H9 (cell line): ENCODE measurements around the gene KBTBD13. TPM values are rescaled to one million over a fixed set of nuclear protein-coding genes. Genes with fewer than 3 reads are reported as not detected.

ENCODE experiments used
- DNase-seq: peaks from one replicate; pipeline ENCODE4 v3.0.0-alpha.2; 2017
- H2AFZ ChIP-seq: one replicate; pipeline ENCODE4 v1.6.1; 2013; ENCODE audit warnings: mild to moderate bottlenecking, low read length, control low read depth, moderate library complexity
- H2AK5ac ChIP-seq: 2 replicates; pipeline ENCODE4 v1.6.1; 2013; ENCODE audit warnings: low read length, control low read depth, mixed read lengths; ENCODE audit not compliant: insufficient read length
- H2BK120ac ChIP-seq: one replicate; pipeline ENCODE4 v1.6.1; 2013; ENCODE audit warnings: low read depth, mild to moderate bottlenecking, low read length, control low read depth, inconsistent platforms; ENCODE audit not compliant: poor library complexity, severe bottlenecking
- H2BK12ac ChIP-seq: 2 replicates; pipeline ENCODE4 v1.6.1; 2013; ENCODE audit warnings: low read length, control low read depth, mixed read lengths, low read depth; ENCODE audit not compliant: insufficient read length
- H2BK15ac ChIP-seq: 2 replicates; pipeline ENCODE4 v1.6.1; 2013; ENCODE audit warnings: low read depth, low read length, control low read depth
- H2BK20ac ChIP-seq: one replicate; pipeline ENCODE4 v1.6.1; 2013; ENCODE audit warnings: low read depth, mild to moderate bottlenecking, low read length, control low read depth, inconsistent platforms; ENCODE audit not compliant: poor library complexity, severe bottlenecking
- H2BK5ac ChIP-seq: 2 replicates; pipeline ENCODE4 v1.6.1; 2013; ENCODE audit warnings: low read length, control low read depth, mixed read lengths; ENCODE audit not compliant: insufficient read length
- H3K14ac ChIP-seq: 2 replicates; pipeline ENCODE4 v1.6.1; 2013; ENCODE audit warnings: low read length, control low read depth; ENCODE audit not compliant: insufficient read depth
- H3K18ac ChIP-seq: 2 replicates; pipeline ENCODE4 v1.6.1; 2013; ENCODE audit warnings: low read depth, mild to moderate bottlenecking, mixed read lengths, low read length, control low read depth; ENCODE audit not compliant: insufficient read length
- H3K23ac ChIP-seq: 2 replicates; pipeline ENCODE4 v1.6.1; 2013; ENCODE audit warnings: low read length, control low read depth, mixed read lengths, low read depth; ENCODE audit not compliant: insufficient read length
- H3K23me2 ChIP-seq: 2 replicates; pipeline ENCODE4 v1.6.1; 2013; ENCODE audit warnings: low read depth, mild to moderate bottlenecking, mixed read lengths, low read length, control low read depth; ENCODE audit not compliant: insufficient read length, poor library complexity, severe bottlenecking
- H3K27ac ChIP-seq: 2 replicates; pipeline ENCODE4 v1.5.1; 2013; ENCODE audit warnings: low read length, control low read depth, mixed read lengths, low read depth; ENCODE audit not compliant: insufficient read length
- H3K27me3 ChIP-seq: 2 replicates; pipeline ENCODE4 v1.6.1; 2013; ENCODE audit warnings: low read length, control low read depth, inconsistent platforms; ENCODE audit not compliant: insufficient read depth
- H3K4ac ChIP-seq: 2 replicates; pipeline ENCODE4 v1.6.1; 2013; ENCODE audit warnings: low read depth, mild to moderate bottlenecking, control low read depth, inconsistent platforms, low read length, moderate library complexity
- H3K4me1 ChIP-seq: 2 replicates; pipeline ENCODE4 v1.6.1; 2013; ENCODE audit warnings: low read length, control low read depth, inconsistent platforms; ENCODE audit not compliant: insufficient read depth
- H3K4me2 ChIP-seq: 2 replicates; pipeline ENCODE4 v1.6.1; 2013; ENCODE audit warnings: low read length, control low read depth, mixed read lengths; ENCODE audit not compliant: insufficient read length, insufficient read depth
- H3K56ac ChIP-seq: 2 replicates; pipeline ENCODE4 v1.6.1; 2013; ENCODE audit warnings: low read depth, mild to moderate bottlenecking, mixed read lengths, low read length, control low read depth; ENCODE audit not compliant: insufficient read length
- H3K79me1 ChIP-seq: 2 replicates; pipeline ENCODE4 v1.6.1; 2013; ENCODE audit warnings: low read depth, mild to moderate bottlenecking, moderate library complexity, low read length, control low read depth, inconsistent platforms; ENCODE audit not compliant: insufficient read depth, poor library complexity, severe bottlenecking
- H3K79me2 ChIP-seq: 2 replicates; pipeline ENCODE4 v1.6.1; 2013; ENCODE audit warnings: low read length, control low read depth, inconsistent platforms; ENCODE audit not compliant: insufficient read depth
- H3K9ac ChIP-seq: 2 replicates; pipeline ENCODE4 v1.6.1; 2013; ENCODE audit warnings: low read length, control low read depth, mixed read lengths; ENCODE audit not compliant: insufficient read length; ENCODE audit errors: extremely low read depth
- H3K9me3 ChIP-seq: one replicate; pipeline ENCODE4 v1.6.1; 2013; ENCODE audit warnings: low read depth, low read length, inconsistent platforms; ENCODE audit not compliant: control insufficient read depth
- H3T11ph ChIP-seq: one replicate; pipeline ENCODE4 v1.6.1; 2013; ENCODE audit warnings: mild to moderate bottlenecking, low read length, control low read depth, inconsistent platforms
- H4K20me1 ChIP-seq: one replicate; pipeline ENCODE4 v1.6.1; 2013; ENCODE audit not compliant: control insufficient read depth, insufficient read length, insufficient read depth
- H4K5ac ChIP-seq: 2 replicates; pipeline ENCODE4 v1.6.1; 2013; ENCODE audit warnings: low read depth, mild to moderate bottlenecking, mixed read lengths, low read length, control low read depth; ENCODE audit not compliant: insufficient read length
- H4K8ac ChIP-seq: replicated peaks from 2 replicates; pipeline ENCODE4 v1.6.1; 2013; ENCODE audit warnings: low read length, control low read depth, mixed read lengths, low read depth; ENCODE audit not compliant: insufficient read length
- H4K91ac ChIP-seq: 2 replicates; pipeline ENCODE4 v1.6.1; 2013; ENCODE audit warnings: low read depth, mild to moderate bottlenecking, moderate library complexity, mixed read lengths, low read length, control low read depth; ENCODE audit not compliant: insufficient read length
- H3K27ac Mint-ChIP-seq, 3 experiments: 2 replicates in 2 of 3; 3 replicates in 1 of 3; pipeline ENCODE4 v1.8.0; 2020 to 2021; ENCODE audit warnings: mixed read lengths in 3 of 3, mild to moderate bottlenecking in 1 of 3, moderate library complexity in 1 of 3
- H3K27me3 Mint-ChIP-seq: 2 replicates; pipeline ENCODE4 v1.8.0; 2021; ENCODE audit warnings: low read depth, mild to moderate bottlenecking, moderate library complexity, mixed read lengths
- H3K36me3 Mint-ChIP-seq, 3 experiments: 2 replicates in 2 of 3; 3 replicates in 1 of 3; pipeline ENCODE4 v1.8.0; 2020 to 2021; ENCODE audit warnings: low read depth in 3 of 3, mixed read lengths in 3 of 3; ENCODE audit not compliant: insufficient read depth in 1 of 3
- H3K4me1 Mint-ChIP-seq, 2 experiments: 2 replicates each; pipeline ENCODE4 v1.8.0; 2020; ENCODE audit warnings: mixed read lengths in 2 of 2
- H3K4me3 Mint-ChIP-seq, 2 experiments: 2 replicates in 1 of 2; 3 replicates in 1 of 2; pipeline ENCODE4 v1.8.0; 2020 to 2021; ENCODE audit warnings: mild to moderate bottlenecking in 2 of 2, mixed read lengths in 2 of 2, moderate library complexity in 1 of 2
- H3K9me3 Mint-ChIP-seq, 2 experiments: 2 replicates in 1 of 2; 3 replicates in 1 of 2; pipeline ENCODE4 v1.8.0; 2020; ENCODE audit warnings: mild to moderate bottlenecking in 2 of 2, mixed read lengths in 2 of 2, moderate library complexity in 1 of 2
- WGBS: extraction: QIAGEN DNeasy Blood & Tissue Kit; methylation state at CpG from one replicate; pipeline ENCODE4 v1.1.7; 2013; ENCODE audit warnings: missing lambda C conversion rate, low lambda C conversion rate, mixed read lengths; ENCODE audit not compliant: insufficient read length; ENCODE audit errors: extremely low coverage; 5-methylcytosine and 5-hydroxymethylcytosine counted together
- total RNA-seq: library from RNA; stranded (reverse); gene quantifications from 2 replicates; pipeline ENCODE4 v1.2.1, GENCODE V29; 2021
- TF ChIP-seq, protein P1 (sequence below): fragments of 200-600 bp; sonication (generic); conservative IDR thresholded peaks from 3 replicates; pipeline ENCODE4 v1.8.0; 2021; ENCODE audit warnings: antibody characterized with exemption, mild to moderate bottlenecking

Gene KBTBD13
- total RNA-seq, 1 experiment from 2014 or later: not detected

DNA sequence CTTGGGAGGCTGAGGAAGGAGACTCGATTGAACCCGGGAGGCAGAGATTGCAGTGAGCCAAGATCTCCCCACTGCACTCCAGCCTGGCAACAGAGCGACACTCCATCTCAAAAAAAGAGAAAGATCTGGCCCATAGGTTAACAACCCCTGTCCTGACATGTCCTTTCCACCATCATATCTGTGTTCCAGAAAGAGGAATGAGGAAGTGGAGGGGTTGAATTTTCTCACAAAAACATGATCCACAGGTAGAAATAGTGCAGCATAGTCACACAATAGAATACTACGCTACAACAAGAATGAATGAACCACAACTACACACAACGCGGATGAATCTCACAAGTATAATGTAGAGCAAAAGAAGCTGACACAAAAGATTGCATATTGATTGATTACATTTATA, 36.1 kb upstream of the KBTBD13 start:
- H3K4me1 ChIP-seq: no peaks in the 10 kb centered on the region

More for the DNA sequence above, 36.1 kb upstream of the KBTBD13 start:
- no peak overlapping the region for H4K91ac ChIP-seq
- no peaks in the 10 kb centered on the region for H3K9me3 Mint-ChIP-seq
- H3K4me1 Mint-ChIP-seq: peaks cover 6 to 8% of the 10 kb centered on the region in 2 experiments
- no peak overlapping the region for H3K27ac ChIP-seq
- no peak overlapping the region for H2BK15ac ChIP-seq
- no peak overlapping the region for H2AFZ ChIP-seq
- TF ChIP-seq, protein P1, sequence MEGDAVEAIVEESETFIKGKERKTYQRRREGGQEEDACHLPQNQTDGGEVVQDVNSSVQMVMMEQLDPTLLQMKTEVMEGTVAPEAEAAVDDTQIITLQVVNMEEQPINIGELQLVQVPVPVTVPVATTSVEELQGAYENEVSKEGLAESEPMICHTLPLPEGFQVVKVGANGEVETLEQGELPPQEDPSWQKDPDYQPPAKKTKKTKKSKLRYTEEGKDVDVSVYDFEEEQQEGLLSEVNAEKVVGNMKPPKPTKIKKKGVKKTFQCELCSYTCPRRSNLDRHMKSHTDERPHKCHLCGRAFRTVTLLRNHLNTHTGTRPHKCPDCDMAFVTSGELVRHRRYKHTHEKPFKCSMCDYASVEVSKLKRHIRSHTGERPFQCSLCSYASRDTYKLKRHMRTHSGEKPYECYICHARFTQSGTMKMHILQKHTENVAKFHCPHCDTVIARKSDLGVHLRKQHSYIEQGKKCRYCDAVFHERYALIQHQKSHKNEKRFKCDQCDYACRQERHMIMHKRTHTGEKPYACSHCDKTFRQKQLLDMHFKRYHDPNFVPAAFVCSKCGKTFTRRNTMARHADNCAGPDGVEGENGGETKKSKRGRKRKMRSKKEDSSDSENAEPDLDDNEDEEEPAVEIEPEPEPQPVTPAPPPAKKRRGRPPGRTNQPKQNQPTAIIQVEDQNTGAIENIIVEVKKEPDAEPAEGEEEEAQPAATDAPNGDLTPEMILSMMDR: no peak
- no peak overlapping the region for H3K4me3 Mint-ChIP-seq
- H2BK120ac ChIP-seq: no peak overlapping the region
- no peak overlapping the region for H2BK5ac ChIP-seq
- no peak overlapping the region for H3K27ac Mint-ChIP-seq
- H3K18ac ChIP-seq: no peak overlapping the region
- no peaks in the 10 kb centered on the region for H3K9me3 ChIP-seq
- H4K20me1 ChIP-seq: no peaks in the 10 kb centered on the region
- H4K5ac ChIP-seq: no peak overlapping the region
- no peak overlapping the region for H3T11ph ChIP-seq
- H2BK12ac ChIP-seq: no peak overlapping the region
- H3K56ac ChIP-seq: no peak overlapping the region
- no peaks in the 10 kb centered on the region for H3K79me1 ChIP-seq
- no peak overlapping the region for H3K4ac ChIP-seq
- H3K14ac ChIP-seq: no peak overlapping the region
- H3K79me2 ChIP-seq: no peaks in the 10 kb centered on the region
- no peaks in the 10 kb centered on the region for H3K27me3 ChIP-seq
- H3K27me3 Mint-ChIP-seq: peaks cover 5% of the 10 kb centered on the region; the same call in 1 of the 2 replicates
- H3K23ac ChIP-seq: no peak overlapping the region
- H3K4me2 ChIP-seq: no peak overlapping the region
- no peak overlapping the region for H2AK5ac ChIP-seq
- no CpG with 5 or more reads among the region's 6 CpGs for WGBS
- no peak for DNase-seq
- H3K36me3 Mint-ChIP-seq: no peaks in the 10 kb centered on the region
- H2BK20ac ChIP-seq: no peak overlapping the region
- no peak overlapping the region for H3K9ac ChIP-seq
- no peaks in the 10 kb centered on the region for H3K23me2 ChIP-seq
- H4K8ac ChIP-seq: no peak overlapping the region
